Body of pancreas (tissue), 4 donors: ENCODE measurements around the gene USP12. TPM values are rescaled to one million over a fixed set of nuclear protein-coding genes. Genes with fewer than 3 reads are reported as not detected.

Experiments
- ATAC-seq: fragments of 150-250 bp; one replicate; pipeline ENCODE4 v1.9.1; 2016
- DNase-seq, 4 donors: peaks; one replicate each; pipeline ENCODE4 v3.0.0-alpha.2; 2019
- H3K27ac ChIP-seq, 4 donors: fragments of 200-600 bp; sonication (generic); 1 replicate in 3 of 4; 2 replicates in 1 of 4; pipeline versions ENCODE4 v1.5.1 to v1.6.1; 2016 to 2019; ENCODE audit warnings: mild to moderate bottlenecking in 1 of 4, mixed read lengths in 1 of 4, moderate library complexity in 1 of 4
- H3K27me3 ChIP-seq, 2 donors: fragments of 200-600 bp; sonication (generic); one replicate each; pipeline ENCODE4 v1.6.0; 2016; ENCODE audit warnings: mild to moderate bottlenecking in 1 of 2
- H3K36me3 ChIP-seq, 2 donors: fragments of 200-600 bp; sonication (generic); replicated peaks in 1 of 2; 2 replicates each; pipeline ENCODE4 v1.5.1; 2016; ENCODE audit warnings: low read depth in 2 of 2; ENCODE audit not compliant: insufficient read depth in 1 of 2
- H3K4me1 ChIP-seq: fragments of 200-600 bp; sonication (generic); one replicate; pipeline ENCODE4 v1.6.0; 2016
- H3K4me3 ChIP-seq, 2 donors: fragments of 200-600 bp; sonication (generic); 1 replicate in 1 of 2; 2 replicates in 1 of 2; pipeline ENCODE4 v1.5.1; 2016 to 2019
- H3K9me3 ChIP-seq, 3 donors: fragments of 200-600 bp; sonication (generic); 1 replicate in 2 of 3; 2 replicates in 1 of 3; pipeline ENCODE4 v1.5.1; 2016
- POLR2A ChIP-seq, 3 donors: fragments of 450-650 bp; IDR thresholded peaks; one replicate each; pipeline ENCODE4 v1.6.1; 2016; ENCODE audit warnings: antibody characterized with exemption in 3 of 3, mild to moderate bottlenecking in 2 of 3
- WGBS, 2 donors: methylation state at CpG; one replicate each; pipeline ENCODE4 v1.1.5; 2017; 5-methylcytosine and 5-hydroxymethylcytosine counted together
- intact Hi-C: fragments of 100-400 bp; cut with DNase I; formaldehyde crosslinking; loops from one replicate; pipeline ENCODE4 v1.15.1; 2023
- total RNA-seq, 2 donors: library from RNA; depleted of rRNA; stranded (reverse); fragments of >200 nt; gene quantifications; one replicate each; pipeline ENCODE4 v1.1.0, GENCODE V29; 2016
- TF ChIP-seq, protein P1 (sequence below), 7 experiments: fragments of 450-650 bp in 4 of 7; fragments of 200-600 bp in 3 of 7; sonication (generic) in 3 of 7; IDR thresholded peaks; one replicate each; pipeline ENCODE4 v1.5.1; 2016 to 2019; ENCODE audit warnings: antibody characterized with exemption in 7 of 7

Gene USP12
- total RNA-seq, 2 donors from 2014 or later = 12.9 to 16.9 TPM

DNA sequence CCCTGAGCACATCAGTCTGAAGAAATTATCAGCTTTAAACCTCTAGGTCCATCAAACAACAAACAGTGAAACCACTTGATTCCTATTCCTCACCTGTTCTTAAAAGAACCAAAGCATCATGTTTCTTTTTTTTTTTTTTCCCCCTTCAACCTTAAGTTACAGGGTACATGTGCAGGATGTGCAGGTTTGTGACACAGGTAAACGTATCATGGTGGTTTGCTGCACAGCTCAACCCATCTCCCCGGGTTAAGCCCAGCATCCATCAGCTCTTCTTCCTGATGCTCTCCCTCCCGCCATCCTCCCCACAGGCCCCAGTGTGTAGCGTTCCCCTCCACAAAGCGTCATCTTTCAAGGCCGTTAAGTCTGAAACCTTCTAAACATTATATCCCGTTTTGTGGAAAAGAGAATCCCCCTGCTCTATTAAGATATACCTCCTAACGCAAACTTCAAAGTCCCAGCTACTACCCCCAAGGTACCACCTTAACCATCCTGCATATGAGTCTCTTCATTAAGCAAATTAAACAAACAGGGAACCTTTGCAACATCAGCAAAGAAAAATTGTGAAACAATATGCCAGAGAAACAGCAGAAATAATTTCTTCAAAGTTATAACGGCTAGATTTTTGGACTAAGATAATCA, 10.8 kb downstream of the USP12 start:
- H3K27ac ChIP-seq = no peak overlapping the region
- no peaks in the 10 kb centered on the region for H3K9me3 ChIP-seq
- intact Hi-C loops = no loop called here
- no peaks in the 10 kb centered on the region for H3K36me3 ChIP-seq
- TF ChIP-seq POLR2A (IDR thresholded peaks at IDR 0.05) = no peak
- TF ChIP-seq, protein P1, sequence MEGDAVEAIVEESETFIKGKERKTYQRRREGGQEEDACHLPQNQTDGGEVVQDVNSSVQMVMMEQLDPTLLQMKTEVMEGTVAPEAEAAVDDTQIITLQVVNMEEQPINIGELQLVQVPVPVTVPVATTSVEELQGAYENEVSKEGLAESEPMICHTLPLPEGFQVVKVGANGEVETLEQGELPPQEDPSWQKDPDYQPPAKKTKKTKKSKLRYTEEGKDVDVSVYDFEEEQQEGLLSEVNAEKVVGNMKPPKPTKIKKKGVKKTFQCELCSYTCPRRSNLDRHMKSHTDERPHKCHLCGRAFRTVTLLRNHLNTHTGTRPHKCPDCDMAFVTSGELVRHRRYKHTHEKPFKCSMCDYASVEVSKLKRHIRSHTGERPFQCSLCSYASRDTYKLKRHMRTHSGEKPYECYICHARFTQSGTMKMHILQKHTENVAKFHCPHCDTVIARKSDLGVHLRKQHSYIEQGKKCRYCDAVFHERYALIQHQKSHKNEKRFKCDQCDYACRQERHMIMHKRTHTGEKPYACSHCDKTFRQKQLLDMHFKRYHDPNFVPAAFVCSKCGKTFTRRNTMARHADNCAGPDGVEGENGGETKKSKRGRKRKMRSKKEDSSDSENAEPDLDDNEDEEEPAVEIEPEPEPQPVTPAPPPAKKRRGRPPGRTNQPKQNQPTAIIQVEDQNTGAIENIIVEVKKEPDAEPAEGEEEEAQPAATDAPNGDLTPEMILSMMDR (IDR thresholded peaks at IDR 0.05) = no peak
- DNase-seq (no peak), ATAC-seq (no peak)
- H3K4me3 ChIP-seq = no peak overlapping the region
- no peaks in the 10 kb centered on the region for H3K4me1 ChIP-seq
- H3K27me3 ChIP-seq = no peaks in the 10 kb centered on the region
- WGBS, 2 donors = 92% methylated on average over 9 of the region's 9 CpGs

DNA sequence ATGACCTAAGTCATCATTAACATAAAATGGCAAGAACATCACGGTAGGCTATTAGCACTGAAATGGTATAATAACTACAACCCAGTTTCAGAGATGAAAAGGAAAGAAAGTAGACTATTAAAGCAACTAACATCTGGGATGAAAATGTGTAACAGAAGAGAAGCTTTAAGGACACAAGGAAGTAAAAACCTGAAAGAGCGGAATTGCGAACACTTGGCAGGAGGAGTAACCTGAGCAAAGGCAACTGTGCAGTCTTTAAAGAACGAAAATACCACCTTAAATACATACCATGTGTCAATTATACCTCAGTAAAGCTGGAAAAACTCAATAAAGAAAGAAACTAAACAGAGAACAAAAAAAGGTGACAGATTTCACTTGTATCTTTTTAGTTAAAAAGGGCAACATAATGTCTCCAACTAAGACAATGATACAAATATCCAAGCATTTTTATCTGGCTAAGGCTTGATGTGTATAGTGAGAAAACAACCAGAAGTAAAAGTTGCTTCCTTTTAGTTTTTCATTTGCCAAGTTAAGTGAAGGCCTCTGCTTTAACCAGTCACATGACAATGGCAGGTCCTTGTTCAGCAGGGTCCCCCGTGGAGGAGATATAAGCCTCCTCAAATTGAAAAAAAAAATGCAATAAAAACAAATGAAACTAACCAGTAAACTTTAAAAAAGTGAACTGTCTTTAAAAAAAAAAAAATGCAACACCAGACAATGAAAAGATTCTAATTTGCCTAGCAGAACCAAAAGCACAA, 11.6 kb downstream of the USP12 start:
- H3K27ac ChIP-seq = no peak overlapping the region
- H3K36me3 ChIP-seq = no peaks in the 10 kb centered on the region
- ATAC-seq (no peak), DNase-seq (no peak)
- H3K4me1 ChIP-seq = no peaks in the 10 kb centered on the region
- intact Hi-C loops = no loop called here
- no peak for TF ChIP-seq POLR2A (IDR thresholded peaks at IDR 0.05)
- TF ChIP-seq, protein P1 (IDR thresholded peaks at IDR 0.05) = no peak
- 83 to 84% methylated on average over 5 of the region's 5 CpGs for WGBS, 2 donors
- H3K27me3 ChIP-seq = no peaks in the 10 kb centered on the region
- no peak overlapping the region for H3K4me3 ChIP-seq
- H3K9me3 ChIP-seq = no peaks in the 10 kb centered on the region

DNA sequence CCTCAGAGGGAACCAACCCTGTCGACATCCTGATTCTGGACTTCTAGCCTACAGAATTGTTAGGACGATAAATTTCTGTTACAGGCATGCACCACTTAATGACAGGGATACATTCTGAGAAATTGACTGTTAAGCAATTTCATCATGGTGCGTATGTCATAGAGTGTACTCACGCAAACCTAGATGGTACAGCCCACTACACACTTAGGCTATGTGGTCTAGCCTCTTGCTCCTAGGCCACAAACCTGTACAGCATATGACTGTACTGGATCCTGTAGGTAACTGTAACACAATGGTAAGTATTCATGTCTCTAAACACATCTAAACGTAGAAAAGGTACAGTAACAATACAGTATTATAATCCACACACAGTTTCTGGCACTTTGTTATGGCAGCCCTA, 13.3 kb downstream of the USP12 start:
- Histone ChIP-seq H3K27me3 (no peaks in the 10 kb centered on the region), H3K4me1 (peaks cover 7% of the 10 kb centered on the region), H3K36me3 (no peaks in the 10 kb centered on the region), H3K9me3 (no peaks in the 10 kb centered on the region), H3K27ac (no peak overlapping the region), H3K4me3 (no peak overlapping the region)
- DNase-seq (no peak), ATAC-seq (no peak)
- 98% methylated on average over 5 of the region's 5 CpGs for WGBS, 2 donors
- TF ChIP-seq POLR2A (IDR thresholded peaks at IDR 0.05) = no peak
- TF ChIP-seq, protein P1 (IDR thresholded peaks at IDR 0.05) = no peak
- intact Hi-C loops = no loop called here

DNA sequence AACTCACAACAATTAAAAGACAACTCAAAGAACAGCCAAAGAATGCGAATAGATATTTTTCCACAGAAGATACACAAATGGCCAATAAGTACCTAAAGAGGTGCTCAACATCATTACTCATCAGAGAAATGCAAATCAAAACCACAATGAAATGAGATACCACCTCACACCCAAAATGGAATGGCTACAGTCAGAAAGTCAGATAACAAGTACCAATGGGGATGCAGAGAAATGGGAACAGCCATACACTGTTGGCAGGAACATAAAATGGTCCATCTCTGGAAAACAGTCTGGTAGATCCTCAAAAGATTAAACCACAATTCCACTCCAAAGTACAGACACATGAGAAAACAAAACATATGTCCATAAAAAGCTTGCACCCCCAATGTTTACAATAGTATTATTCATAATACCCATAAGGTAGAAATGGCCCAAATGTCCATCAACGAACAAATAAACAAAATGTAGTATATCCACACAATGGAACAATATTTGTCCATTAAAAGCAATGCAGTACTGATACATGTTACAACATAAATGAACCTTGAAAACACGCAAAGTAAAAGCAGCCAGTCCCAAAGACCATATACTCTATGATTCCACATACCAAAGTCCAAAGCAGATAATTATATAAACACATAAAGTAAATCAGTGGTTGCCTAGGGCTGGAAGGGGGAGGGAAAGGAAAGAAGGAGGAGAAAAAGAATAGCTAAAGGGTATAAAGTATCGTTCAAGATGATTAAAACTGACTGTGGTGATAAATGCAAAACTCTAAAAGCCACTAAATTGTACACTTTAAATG, 19.6 kb downstream of the USP12 start:
- H3K4me1 ChIP-seq = peaks cover 21% of the 10 kb centered on the region
- 49 to 64% methylated on average over 4 of the region's 4 CpGs for WGBS, 2 donors
- no peaks in the 10 kb centered on the region for H3K9me3 ChIP-seq

More for the DNA sequence above, 19.6 kb downstream of the USP12 start:
- DNase-seq = no peak
- no peaks in the 10 kb centered on the region for H3K36me3 ChIP-seq
- ATAC-seq = no peak
- TF ChIP-seq, protein P1 (IDR thresholded peaks at IDR 0.05) = no peak
- TF ChIP-seq POLR2A (IDR thresholded peaks at IDR 0.05) = no peak
- H3K4me3 ChIP-seq = no peak overlapping the region
- H3K27me3 ChIP-seq = no peaks in the 10 kb centered on the region
- intact Hi-C loops = no loop called here
- no peak overlapping the region for H3K27ac ChIP-seq
